GM23338 (cell line): ENCODE measurements around the gene KDSR. TPM values are rescaled to one million over a fixed set of nuclear protein-coding genes. Genes with fewer than 3 reads are reported as not detected.

ENCODE experiments used
- ATAC-seq: fragments of 200-7000 bp; cut with Tn5 transposase; 3 replicates; pipeline ENCODE4 v1.9.1; 2020
- DNase-seq: peaks from one replicate; pipeline ENCODE4 v3.0.0-alpha.2; 2015; ENCODE audit warnings: low spot score
- H2AFZ ChIP-seq: fragments of 200-600 bp; sonication (generic); 2 replicates; pipeline ENCODE4 v1.8.0; 2016; ENCODE audit warnings: antibody characterized with exemption, mild to moderate bottlenecking, moderate library complexity
- H3F3A ChIP-seq: fragments of 200-600 bp; sonication (generic); replicated peaks from 2 replicates; pipeline ENCODE4 v1.8.0; 2017; ENCODE audit warnings: antibody characterized with exemption, mixed run types, low read depth
- H3K27ac ChIP-seq: fragments of 200-600 bp; sonication (generic); 2 replicates; pipeline ENCODE4 v1.6.1; 2016; ENCODE audit warnings: low read depth
- H3K27me3 ChIP-seq: fragments of 200-600 bp; sonication (generic); 2 replicates; pipeline ENCODE4 v1.8.0; 2016; ENCODE audit warnings: mild to moderate bottlenecking, mixed run types, moderate library complexity; ENCODE audit not compliant: insufficient read depth
- H3K36me3 ChIP-seq: fragments of 200-600 bp; sonication (generic); 2 replicates; pipeline ENCODE4 v1.8.0; 2016; ENCODE audit warnings: mild to moderate bottlenecking; ENCODE audit not compliant: insufficient read depth
- H3K4me1 ChIP-seq: fragments of 200-600 bp; sonication (generic); 2 replicates; pipeline ENCODE4 v1.8.0; 2016; ENCODE audit warnings: mild to moderate bottlenecking, moderate library complexity; ENCODE audit not compliant: insufficient read depth
- H3K4me2 ChIP-seq: fragments of 200-600 bp; sonication (generic); 2 replicates; pipeline ENCODE4 v1.7.1; 2017; ENCODE audit warnings: mixed run types
- H3K4me3 ChIP-seq: fragments of 200-600 bp; sonication (generic); 2 replicates; pipeline ENCODE4 v1.6.1; 2016; ENCODE audit warnings: mixed run types
- H3K79me2 ChIP-seq: fragments of 200-600 bp; sonication (generic); replicated peaks from 2 replicates; pipeline ENCODE4 v1.8.0; 2017; ENCODE audit warnings: mild to moderate bottlenecking; ENCODE audit not compliant: insufficient read depth
- H3K9me2 ChIP-seq: fragments of 200-600 bp; sonication (generic); 2 replicates; pipeline ENCODE4 v1.8.0; 2017; ENCODE audit not compliant: insufficient read depth
- H4K20me1 ChIP-seq: fragments of 200-600 bp; sonication (generic); replicated peaks from 2 replicates; pipeline ENCODE4 v1.8.0; 2017; ENCODE audit warnings: mild to moderate bottlenecking; ENCODE audit not compliant: insufficient read depth
- H3K27ac Mint-ChIP-seq: 2 replicates; pipeline ENCODE4 v1.8.0; 2020; ENCODE audit warnings: inconsistent platforms, mild to moderate bottlenecking, moderate library complexity, mixed read lengths
- H3K27me3 Mint-ChIP-seq: 3 replicates; pipeline ENCODE4 v1.8.0; 2022; ENCODE audit warnings: low read depth, mild to moderate bottlenecking, moderate library complexity, mixed read lengths, inconsistent platforms; ENCODE audit not compliant: insufficient read depth, poor library complexity
- H3K36me3 Mint-ChIP-seq: 3 replicates; pipeline ENCODE4 v1.8.0; 2021; ENCODE audit warnings: low read depth, mild to moderate bottlenecking, inconsistent platforms, moderate library complexity, mixed read lengths
- H3K4me1 Mint-ChIP-seq: 3 replicates; pipeline ENCODE4 v1.8.0; 2020; ENCODE audit warnings: mild to moderate bottlenecking, inconsistent platforms, mixed read lengths
- H3K4me3 Mint-ChIP-seq: 3 replicates; pipeline ENCODE4 v1.8.0; 2021; ENCODE audit warnings: moderate library complexity, mild to moderate bottlenecking, inconsistent platforms, mixed read lengths
- H3K9me3 Mint-ChIP-seq: 3 replicates; pipeline ENCODE4 v1.8.0; 2020; ENCODE audit warnings: moderate library complexity, mild to moderate bottlenecking, inconsistent platforms, mixed read lengths
- EZH2 ChIP-seq: fragments of 200-600 bp; sonication (generic); IDR thresholded peaks from one replicate; pipeline ENCODE4 v1.8.0; 2017; ENCODE audit warnings: antibody characterized with exemption, mild to moderate bottlenecking, low read depth; ENCODE audit not compliant: unreplicated experiment
- POLR2AphosphoS5 ChIP-seq: IDR thresholded peaks from 2 replicates; pipeline ENCODE4 v1.6.1; 2016; ENCODE audit warnings: antibody characterized with exemption, low read depth
- ZNF114 ChIP-seq: fragments of 250-450 bp; sonication (Bioruptor Pico); IDR thresholded peaks from 2 replicates; pipeline ENCODE4 v1.5.0; 2020; ENCODE audit warnings: mild to moderate bottlenecking, moderate library complexity
- ZNF331 ChIP-seq: fragments of 250-450 bp; sonication (Bioruptor Pico); IDR thresholded peaks from 2 replicates; pipeline ENCODE4 v1.5.0; 2020; ENCODE audit warnings: low read depth, mild to moderate bottlenecking, moderate library complexity
- polyA plus RNA-seq: library from polyadenylated mRNA; unstranded; fragments of >200 nt; fragmentation: Nextera tagmentation; extraction: Ambion mirVana; gene quantifications from 2 replicates; pipeline ENCODE4 v1.2.1, GENCODE V29; 2016
- total RNA-seq: library from RNA; depleted of rRNA; stranded (reverse); fragments of >200 nt; shearing (Covaris generic); gene quantifications from 2 replicates; pipeline ENCODE4 v1.2.3, GENCODE V29; 2014
- TF ChIP-seq, protein P1 (sequence below): fragments of 250-450 bp; sonication (Bioruptor Pico); IDR thresholded peaks from 2 replicates; pipeline ENCODE4 v1.5.0; 2020; ENCODE audit warnings: mild to moderate bottlenecking, moderate library complexity
- TF ChIP-seq, protein P2 (sequence below): IDR thresholded peaks from 2 replicates; pipeline ENCODE4 v1.6.1; 2016; ENCODE audit warnings: antibody characterized with exemption

KDSR gene
- total and polyA plus RNA-seq, 2 experiments from 2014 or later, result 23.7 to 36.3 TPM

DNA sequence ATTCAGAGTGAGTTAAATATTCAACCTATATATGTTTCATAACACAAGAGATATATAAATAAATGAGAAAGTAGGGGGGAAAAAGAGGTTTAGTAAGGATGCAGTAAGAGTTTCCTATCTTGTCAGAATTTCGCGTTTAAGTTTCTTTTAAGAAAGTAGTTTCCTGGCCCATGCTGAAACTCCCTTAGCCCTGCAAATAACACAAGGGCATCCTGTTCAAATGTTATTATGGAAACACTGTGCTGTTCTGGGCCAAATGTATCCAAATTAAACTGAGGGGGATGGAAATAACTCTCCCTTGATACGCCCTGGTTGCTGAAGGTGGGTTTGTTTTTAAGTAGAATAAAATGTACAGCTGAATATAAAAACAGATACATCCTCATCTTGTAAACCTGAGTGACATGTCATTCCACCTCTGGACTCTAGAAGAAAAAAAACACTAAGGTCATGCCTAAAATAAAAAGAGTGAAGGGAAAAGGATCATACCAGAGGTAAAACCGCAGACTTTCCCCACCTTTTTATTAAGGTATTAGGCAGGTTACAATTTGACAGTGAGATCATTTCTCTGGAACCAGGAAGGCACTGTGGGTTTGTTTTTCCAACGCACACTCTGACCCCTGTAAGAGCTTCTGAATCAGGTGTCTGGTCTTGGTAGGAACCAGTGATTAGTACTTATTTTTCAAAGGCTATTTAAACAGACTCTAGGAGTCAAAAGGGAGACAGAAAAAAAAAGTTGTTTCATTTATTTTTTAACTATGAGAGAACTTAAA lies 64.2 kb downstream of the KDSR start:
- H3K4me3 Mint-ChIP-seq, result no peak overlapping the region
- H3F3A ChIP-seq, result no peaks in the 10 kb centered on the region
- no peak overlapping the region for H3K27ac ChIP-seq
- no peaks in the 10 kb centered on the region for H3K27me3 ChIP-seq
- no peak overlapping the region for H2AFZ ChIP-seq
- no peak for DNase-seq
- no peak overlapping the region for H3K27ac Mint-ChIP-seq
- H3K36me3 ChIP-seq, result no peaks in the 10 kb centered on the region
- no peak overlapping the region for H3K4me3 ChIP-seq
- H3K4me1 Mint-ChIP-seq, result peaks cover 21% of the 10 kb centered on the region
- H4K20me1 ChIP-seq, result no peaks in the 10 kb centered on the region
- H3K4me2 ChIP-seq, result no peak overlapping the region
- peaks cover 3% of the 10 kb centered on the region for H3K27me3 Mint-ChIP-seq
- H3K36me3 Mint-ChIP-seq, result no peaks in the 10 kb centered on the region
- ATAC-seq, result no peak
- TF ChIP-seq, protein P1, sequence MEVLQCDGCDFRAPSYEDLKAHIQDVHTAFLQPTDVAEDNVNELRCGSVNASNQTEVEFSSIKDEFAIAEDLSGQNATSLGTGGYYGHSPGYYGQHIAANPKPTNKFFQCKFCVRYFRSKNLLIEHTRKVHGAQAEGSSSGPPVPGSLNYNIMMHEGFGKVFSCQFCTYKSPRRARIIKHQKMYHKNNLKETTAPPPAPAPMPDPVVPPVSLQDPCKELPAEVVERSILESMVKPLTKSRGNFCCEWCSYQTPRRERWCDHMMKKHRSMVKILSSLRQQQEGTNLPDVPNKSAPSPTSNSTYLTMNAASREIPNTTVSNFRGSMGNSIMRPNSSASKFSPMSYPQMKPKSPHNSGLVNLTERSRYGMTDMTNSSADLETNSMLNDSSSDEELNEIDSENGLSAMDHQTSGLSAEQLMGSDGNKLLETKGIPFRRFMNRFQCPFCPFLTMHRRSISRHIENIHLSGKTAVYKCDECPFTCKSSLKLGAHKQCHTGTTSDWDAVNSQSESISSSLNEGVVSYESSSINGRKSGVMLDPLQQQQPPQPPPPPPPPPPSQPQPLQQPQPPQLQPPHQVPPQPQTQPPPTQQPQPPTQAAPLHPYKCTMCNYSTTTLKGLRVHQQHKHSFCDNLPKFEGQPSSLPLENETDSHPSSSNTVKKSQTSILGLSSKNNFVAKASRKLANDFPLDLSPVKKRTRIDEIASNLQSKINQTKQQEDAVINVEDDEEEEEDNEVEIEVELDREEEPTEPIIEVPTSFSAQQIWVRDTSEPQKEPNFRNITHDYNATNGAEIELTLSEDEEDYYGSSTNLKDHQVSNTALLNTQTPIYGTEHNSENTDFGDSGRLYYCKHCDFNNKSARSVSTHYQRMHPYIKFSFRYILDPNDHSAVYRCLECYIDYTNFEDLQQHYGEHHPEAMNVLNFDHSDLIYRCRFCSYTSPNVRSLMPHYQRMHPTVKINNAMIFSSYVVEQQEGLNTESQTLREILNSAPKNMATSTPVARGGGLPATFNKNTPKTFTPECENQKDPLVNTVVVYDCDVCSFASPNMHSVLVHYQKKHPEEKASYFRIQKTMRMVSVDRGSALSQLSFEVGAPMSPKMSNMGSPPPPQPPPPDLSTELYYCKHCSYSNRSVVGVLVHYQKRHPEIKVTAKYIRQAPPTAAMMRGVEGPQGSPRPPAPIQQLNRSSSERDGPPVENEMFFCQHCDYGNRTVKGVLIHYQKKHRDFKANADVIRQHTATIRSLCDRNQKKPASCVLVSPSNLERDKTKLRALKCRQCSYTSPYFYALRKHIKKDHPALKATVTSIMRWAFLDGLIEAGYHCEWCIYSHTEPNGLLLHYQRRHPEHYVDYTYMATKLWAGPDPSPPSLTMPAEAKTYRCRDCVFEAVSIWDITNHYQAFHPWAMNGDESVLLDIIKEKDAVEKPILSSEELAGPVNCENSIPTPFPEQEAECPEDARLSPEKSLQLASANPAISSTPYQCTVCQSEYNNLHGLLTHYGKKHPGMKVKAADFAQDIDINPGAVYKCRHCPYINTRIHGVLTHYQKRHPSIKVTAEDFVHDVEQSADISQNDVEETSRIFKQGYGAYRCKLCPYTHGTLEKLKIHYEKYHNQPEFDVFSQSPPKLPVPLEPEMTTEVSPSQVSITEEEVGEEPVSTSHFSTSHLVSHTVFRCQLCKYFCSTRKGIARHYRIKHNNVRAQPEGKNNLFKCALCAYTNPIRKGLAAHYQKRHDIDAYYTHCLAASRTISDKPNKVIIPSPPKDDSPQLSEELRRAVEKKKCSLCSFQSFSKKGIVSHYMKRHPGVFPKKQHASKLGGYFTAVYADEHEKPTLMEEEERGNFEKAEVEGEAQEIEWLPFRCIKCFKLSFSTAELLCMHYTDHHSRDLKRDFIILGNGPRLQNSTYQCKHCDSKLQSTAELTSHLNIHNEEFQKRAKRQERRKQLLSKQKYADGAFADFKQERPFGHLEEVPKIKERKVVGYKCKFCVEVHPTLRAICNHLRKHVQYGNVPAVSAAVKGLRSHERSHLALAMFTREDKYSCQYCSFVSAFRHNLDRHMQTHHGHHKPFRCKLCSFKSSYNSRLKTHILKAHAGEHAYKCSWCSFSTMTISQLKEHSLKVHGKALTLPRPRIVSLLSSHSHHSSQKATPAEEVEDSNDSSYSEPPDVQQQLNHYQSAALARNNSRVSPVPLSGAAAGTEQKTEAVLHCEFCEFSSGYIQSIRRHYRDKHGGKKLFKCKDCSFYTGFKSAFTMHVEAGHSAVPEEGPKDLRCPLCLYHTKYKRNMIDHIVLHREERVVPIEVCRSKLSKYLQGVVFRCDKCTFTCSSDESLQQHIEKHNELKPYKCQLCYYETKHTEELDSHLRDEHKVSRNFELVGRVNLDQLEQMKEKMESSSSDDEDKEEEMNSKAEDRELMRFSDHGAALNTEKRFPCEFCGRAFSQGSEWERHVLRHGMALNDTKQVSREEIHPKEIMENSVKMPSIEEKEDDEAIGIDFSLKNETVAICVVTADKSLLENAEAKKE, result no peak
- TF ChIP-seq POLR2AphosphoS5 (no peak), EZH2 (no peak), ZNF331 (CRISPR knock-in tag) (no peak), ZNF114 (no peak)
- TF ChIP-seq, protein P2, sequence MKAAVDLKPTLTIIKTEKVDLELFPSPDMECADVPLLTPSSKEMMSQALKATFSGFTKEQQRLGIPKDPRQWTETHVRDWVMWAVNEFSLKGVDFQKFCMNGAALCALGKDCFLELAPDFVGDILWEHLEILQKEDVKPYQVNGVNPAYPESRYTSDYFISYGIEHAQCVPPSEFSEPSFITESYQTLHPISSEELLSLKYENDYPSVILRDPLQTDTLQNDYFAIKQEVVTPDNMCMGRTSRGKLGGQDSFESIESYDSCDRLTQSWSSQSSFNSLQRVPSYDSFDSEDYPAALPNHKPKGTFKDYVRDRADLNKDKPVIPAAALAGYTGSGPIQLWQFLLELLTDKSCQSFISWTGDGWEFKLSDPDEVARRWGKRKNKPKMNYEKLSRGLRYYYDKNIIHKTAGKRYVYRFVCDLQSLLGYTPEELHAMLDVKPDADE, result no peak
- H3K9me2 ChIP-seq, result 0 out of 2 replicates have a peak, but pooled peaks cover 4% of the 10 kb centered on the region
- no peaks in the 10 kb centered on the region for H3K9me3 Mint-ChIP-seq
- no peaks in the 10 kb centered on the region for H3K79me2 ChIP-seq
- peaks cover 12% of the 10 kb centered on the region for H3K4me1 ChIP-seq
